HG03469 (cell line): ENCODE results near the gene GTF2IRD1.
"Not testable (repeated sequence)": the region's sequence is repeated elsewhere in the genome, so short reads cannot be mapped to it uniquely, and the experiment has no call there.

Experiments
- ATAC-seq: cut with Tn5 transposase; IDR thresholded peaks from one replicate; pipeline ENCODE4 v1.9.1; 2021; ENCODE audit warnings: mild to moderate bottlenecking, moderate library complexity, moderate number of reproducible peaks; ENCODE audit not compliant: unreplicated experiment

GTF2IRD1 gene

DNA sequence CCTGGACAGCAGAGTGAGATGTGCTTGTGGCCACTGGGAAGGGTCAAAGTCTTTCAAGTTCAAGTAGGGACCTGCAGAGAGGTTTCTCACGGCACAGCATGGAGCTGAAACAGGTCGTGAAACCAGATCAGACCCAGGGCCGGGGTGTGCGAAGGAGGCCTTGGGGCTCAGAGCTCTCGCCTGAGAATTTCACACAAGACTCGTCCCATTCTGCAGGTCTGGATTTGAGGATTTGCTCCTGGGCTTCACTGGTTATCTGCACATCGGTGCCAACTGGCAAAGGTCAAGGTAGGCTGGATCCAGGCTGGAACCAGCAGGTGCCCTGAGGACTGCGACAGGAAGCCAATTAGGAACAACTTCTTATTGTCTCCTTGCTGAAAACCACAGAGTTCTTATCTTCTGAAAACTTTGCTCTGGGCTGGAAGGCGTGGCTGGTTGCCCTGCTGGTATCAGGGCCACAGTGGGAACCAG, 179.8 kb downstream of the GTF2IRD1 start:
- ATAC-seq: no peak

DNA sequence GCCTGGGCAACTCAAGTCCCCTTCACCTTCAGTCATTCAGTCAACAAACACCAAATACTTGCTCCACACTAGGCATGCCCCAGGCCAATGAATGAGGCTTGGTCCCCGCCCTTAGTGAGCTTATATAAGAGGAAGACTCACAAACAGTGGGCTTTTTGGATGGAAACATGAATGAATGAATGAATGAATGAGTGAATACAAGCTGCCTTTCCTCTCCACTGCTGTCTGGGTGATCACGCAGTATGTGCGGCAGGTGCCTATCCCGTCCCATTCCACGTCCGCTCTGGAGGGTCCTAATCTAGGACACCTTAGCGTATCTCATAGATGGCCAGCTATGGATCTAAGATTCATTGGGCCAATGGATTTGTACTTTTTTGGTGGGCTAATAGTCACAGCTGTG, 184.0 kb downstream of the GTF2IRD1 start:
- no peak for ATAC-seq

DNA sequence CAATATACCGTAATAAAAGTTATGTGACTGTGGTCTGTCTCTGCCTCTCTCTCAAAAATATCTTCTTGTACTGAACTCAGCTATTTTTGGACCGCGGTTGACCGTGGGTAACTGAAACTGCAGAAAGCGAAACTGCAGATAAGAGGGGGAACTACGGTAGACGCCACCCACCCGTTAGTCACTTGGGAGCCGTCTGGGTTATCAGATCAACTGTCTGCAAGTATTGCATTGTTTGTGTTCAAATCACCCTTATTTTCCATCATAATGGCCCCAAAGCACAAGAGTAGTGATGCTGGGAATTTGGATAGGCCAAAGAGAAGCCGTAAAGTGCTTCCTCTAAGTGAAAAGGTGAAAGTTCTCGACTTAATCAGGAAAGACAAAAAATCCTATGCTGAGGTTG, 196.3 kb downstream of the GTF2IRD1 start:
- ATAC-seq: not testable (repeated sequence)

DNA sequence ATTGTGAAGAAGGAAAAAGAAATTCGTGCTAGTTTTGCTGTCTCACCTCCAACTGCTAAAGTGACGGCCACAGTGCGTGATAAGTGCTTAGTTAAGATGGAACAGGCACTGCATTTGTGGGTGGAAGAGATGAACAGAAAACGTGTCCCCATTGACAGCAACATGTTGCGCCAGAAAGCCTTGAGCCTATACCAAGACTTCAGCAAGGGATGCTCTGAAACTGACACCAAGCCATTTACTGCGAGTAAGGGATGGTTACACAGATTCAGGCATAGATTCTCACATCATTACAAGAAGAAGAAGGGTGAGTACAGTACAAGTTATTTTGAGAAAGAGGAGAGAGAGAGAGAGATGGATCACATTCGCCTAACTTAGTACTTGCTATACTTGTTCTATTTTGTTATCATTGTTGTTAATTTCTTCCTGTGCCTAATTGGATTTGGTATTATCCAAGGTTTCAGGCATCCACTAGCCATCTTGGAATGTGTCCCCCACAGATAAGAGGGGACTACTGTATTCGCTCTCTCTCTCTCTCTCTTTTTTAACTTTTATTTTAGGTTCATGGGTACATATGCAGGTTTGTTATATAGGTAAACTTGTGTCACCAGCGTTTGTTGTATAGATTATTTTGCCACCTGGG, 196.9 kb downstream of the GTF2IRD1 start:
- not testable (repeated sequence) for ATAC-seq

DNA sequence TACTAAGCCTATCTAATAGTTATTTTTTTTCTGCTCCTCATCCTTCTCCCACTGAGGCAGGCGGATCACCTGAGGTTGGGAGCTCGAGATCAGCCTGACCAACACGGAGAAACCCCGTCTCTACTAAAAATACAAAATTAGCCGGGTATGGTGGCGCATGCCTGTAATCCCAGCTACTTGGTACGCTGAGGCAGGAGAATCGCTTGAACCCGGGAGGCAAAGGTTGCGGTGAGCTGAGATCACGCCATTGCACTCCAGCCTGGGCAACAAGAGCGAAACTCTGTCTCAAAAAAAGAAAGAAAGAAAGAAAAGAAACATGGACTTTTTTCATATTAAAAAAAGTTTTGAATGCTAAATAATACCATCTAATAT, 197.4 kb downstream of the GTF2IRD1 start:
- not testable (repeated sequence) for ATAC-seq
